SK-N-MC (cell line): ENCODE data around the gene PGLYRP3.

Experiments used
- DNase-seq: peaks from one replicate; pipeline ENCODE4 v3.0.0-alpha.2; 2011; ENCODE audit warnings: low read depth, low spot score
- H3K27ac ChIP-seq: fragments of 200-600 bp; sonication (generic); 2 replicates; pipeline ENCODE4 v1.5.1; 2016; ENCODE audit warnings: mixed run types
- H3K36me3 ChIP-seq: fragments of 200-600 bp; sonication (generic); 2 replicates; pipeline ENCODE4 v1.6.1; 2017; ENCODE audit warnings: antibody characterized with exemption, low read length, mixed read lengths; ENCODE audit not compliant: insufficient read depth
- H3K4me3 ChIP-seq: fragments of 200-600 bp; sonication (generic); 2 replicates; pipeline ENCODE4 v1.5.1; 2016
- H3K9ac ChIP-seq: fragments of 200-600 bp; sonication (generic); 2 replicates; pipeline ENCODE4 v1.8.0; 2017; ENCODE audit warnings: mixed run types, mixed read lengths; ENCODE audit not compliant: insufficient read length
- H3K9me3 ChIP-seq: fragments of 200-600 bp; sonication (generic); 2 replicates; pipeline ENCODE4 v1.6.1; 2017; ENCODE audit warnings: low read depth, mild to moderate bottlenecking, antibody characterized with exemption, low read length, moderate library complexity, mixed read lengths
- EZH2 ChIP-seq: fragments of 200-600 bp; sonication (generic); IDR thresholded peaks from one replicate; pipeline ENCODE4 v1.6.1; 2017; ENCODE audit warnings: antibody characterized with exemption
- FOXP2 ChIP-seq: optimal IDR thresholded peaks from 2 replicates; pipeline ENCODE3; 2011; ENCODE audit warnings: mild to moderate bottlenecking, moderate library complexity; ENCODE audit not compliant: insufficient read depth; ENCODE audit errors: extremely low read length, control extremely low read depth
- POLR2AphosphoS5 ChIP-seq: IDR thresholded peaks from 2 replicates; pipeline ENCODE4 v1.6.1; 2012; ENCODE audit warnings: mild to moderate bottlenecking, low read depth, low read length, borderline replicate concordance

PGLYRP3 gene

GRCh38 chr1:153344718-153345025, 31.9 kb upstream of the PGLYRP3 start:
- Histone ChIP-seq H3K27ac (no peak overlapping the region), H3K9me3 (no peaks in the 10 kb centered on the region), H3K36me3 (no peaks in the 10 kb centered on the region), H3K9ac (no peak overlapping the region), H3K4me3 (no peak overlapping the region)
- no peak for DNase-seq
- no peak for TF ChIP-seq POLR2AphosphoS5
- no peak for TF ChIP-seq FOXP2
- TF ChIP-seq EZH2 = no peak

DNA sequence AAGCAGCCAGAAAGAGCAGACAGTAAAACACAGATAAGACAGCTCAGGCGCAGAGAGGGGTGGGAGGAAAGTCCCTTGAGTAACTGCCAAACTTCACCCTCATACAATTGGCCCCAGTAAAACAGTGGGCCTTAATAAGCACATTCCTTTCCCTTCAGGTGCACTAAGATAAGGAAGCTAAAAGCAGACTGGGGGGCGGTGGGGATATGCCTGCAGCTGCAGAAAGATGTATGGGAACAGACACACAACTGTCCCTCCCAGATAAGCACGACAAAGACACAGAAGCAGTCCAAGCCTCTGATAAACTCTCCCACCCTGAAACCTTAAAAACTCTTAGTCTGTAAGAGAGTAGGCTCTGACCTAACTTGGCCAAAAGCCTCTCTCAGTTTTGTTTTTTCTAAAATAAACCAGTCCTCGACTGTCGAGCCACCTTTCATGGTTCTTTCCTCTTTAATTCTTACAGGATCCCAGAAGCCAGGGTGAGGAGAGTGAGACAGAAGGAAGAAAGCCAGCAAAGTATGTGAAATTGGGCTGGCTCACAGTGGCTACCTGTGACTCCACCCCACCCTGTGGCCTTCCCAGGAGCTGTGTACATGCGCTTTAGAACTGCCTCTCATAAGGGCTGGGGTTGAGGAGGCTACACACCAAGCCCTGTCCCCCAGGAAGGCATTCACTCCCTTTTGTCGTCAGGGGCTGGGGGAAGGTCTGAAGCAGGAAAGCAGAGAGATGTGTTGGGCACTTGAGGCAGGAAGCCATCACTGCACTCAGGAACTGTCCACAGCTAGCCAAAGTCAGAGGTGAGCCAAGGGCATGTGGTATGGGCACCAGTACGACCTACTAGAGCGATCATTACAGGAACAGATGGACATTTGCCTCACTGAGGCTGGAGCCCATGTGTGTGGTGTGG, 31.3 kb upstream of the PGLYRP3 start:
- Histone ChIP-seq H3K9me3 (no peaks in the 10 kb centered on the region), H3K9ac (no peak overlapping the region), H3K36me3 (no peaks in the 10 kb centered on the region), H3K4me3 (no peak overlapping the region), H3K27ac (no peak overlapping the region)
- no peak for DNase-seq
- TF ChIP-seq FOXP2 = no peak
- TF ChIP-seq EZH2 = no peak

DNA sequence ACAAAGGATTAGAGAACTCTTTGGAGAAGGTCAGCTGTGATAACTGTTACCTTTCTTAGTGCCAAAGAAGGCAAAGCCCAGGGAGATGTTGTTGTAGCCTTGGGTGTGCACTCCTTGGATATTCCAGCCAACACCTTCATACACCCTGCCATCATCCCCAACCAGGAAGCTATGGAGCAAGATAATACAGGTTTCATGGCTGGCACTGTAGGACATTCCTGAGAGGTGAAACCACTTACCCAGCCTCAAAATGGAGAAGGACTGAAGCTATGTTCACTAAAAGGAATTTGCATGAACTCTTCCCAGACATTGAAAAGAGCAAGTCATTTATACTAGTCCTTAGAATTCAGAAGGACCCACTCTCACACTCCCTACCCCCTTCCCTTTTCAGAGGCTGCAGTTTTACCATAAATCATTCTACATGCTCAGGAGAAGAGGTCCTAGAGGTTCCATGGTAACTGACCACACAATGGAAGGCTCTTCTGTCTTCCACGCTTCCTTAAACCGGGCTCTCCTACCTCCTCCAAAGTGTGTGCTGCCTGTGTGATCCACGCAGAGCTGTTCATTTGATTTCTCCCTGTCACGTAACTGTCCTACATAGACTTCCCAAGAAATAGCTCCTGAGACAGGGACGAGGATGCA, 30.4 kb upstream of the PGLYRP3 start:
- Histone ChIP-seq H3K9ac (no peak overlapping the region), H3K4me3 (no peak overlapping the region)
- no peak for DNase-seq

GRCh38 chr1:153342178-153342577, 29.4 kb upstream of the PGLYRP3 start:
- TF ChIP-seq POLR2AphosphoS5 (no peak), FOXP2 (no peak), EZH2 (no peak)
- Histone ChIP-seq H3K9me3 (no peaks in the 10 kb centered on the region), H3K9ac (no peak overlapping the region), H3K36me3 (no peaks in the 10 kb centered on the region), H3K27ac (no peak overlapping the region), H3K4me3 (no peak overlapping the region)
- no peak for DNase-seq

More for the DNA sequence above, 30.4 kb upstream of the PGLYRP3 start:
- no peaks in the 10 kb centered on the region for H3K36me3 ChIP-seq
- H3K9me3 ChIP-seq = no peaks in the 10 kb centered on the region
- no peak for TF ChIP-seq POLR2AphosphoS5
- no peak for TF ChIP-seq FOXP2
- no peak for TF ChIP-seq EZH2
- H3K27ac ChIP-seq = no peak overlapping the region

GRCh38 chr1:153341431-153341934, 28.7 kb upstream of the PGLYRP3 start:
- Histone ChIP-seq H3K27ac (no peak overlapping the region), H3K4me3 (no peak overlapping the region), H3K36me3 (no peaks in the 10 kb centered on the region), H3K9me3 (no peaks in the 10 kb centered on the region), H3K9ac (no peak overlapping the region)
- no peak for TF ChIP-seq POLR2AphosphoS5
- no peak for TF ChIP-seq EZH2
- TF ChIP-seq FOXP2 = no peak
- DNase-seq = no peak

DNA sequence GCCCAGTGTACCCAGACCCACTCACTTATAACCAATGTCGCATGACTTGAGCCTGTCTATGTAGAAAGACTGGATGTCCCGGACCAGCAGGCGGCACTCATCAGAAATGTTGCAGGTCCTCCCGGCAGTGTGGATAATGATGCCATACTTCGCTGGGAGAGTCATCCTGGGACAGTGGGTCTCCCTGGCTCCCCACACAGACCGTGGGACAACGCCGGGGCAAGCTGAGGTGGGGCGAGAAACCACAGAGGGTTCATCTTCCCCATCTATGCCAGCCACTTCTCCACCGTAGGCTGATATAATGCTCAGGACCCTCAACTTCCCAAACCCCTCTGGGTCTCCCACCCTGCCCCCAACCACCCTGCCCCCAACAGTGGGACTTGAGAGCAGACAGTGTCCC, 27.6 kb upstream of the PGLYRP3 start:
- H3K36me3 ChIP-seq = no peaks in the 10 kb centered on the region
- H3K9ac ChIP-seq = no peak overlapping the region
- no peak for TF ChIP-seq POLR2AphosphoS5
- TF ChIP-seq EZH2 = no peak
- TF ChIP-seq FOXP2 = no peak
- DNase-seq = no peak
- no peak overlapping the region for H3K4me3 ChIP-seq
- no peaks in the 10 kb centered on the region for H3K9me3 ChIP-seq
- H3K27ac ChIP-seq = no peak overlapping the region

DNA sequence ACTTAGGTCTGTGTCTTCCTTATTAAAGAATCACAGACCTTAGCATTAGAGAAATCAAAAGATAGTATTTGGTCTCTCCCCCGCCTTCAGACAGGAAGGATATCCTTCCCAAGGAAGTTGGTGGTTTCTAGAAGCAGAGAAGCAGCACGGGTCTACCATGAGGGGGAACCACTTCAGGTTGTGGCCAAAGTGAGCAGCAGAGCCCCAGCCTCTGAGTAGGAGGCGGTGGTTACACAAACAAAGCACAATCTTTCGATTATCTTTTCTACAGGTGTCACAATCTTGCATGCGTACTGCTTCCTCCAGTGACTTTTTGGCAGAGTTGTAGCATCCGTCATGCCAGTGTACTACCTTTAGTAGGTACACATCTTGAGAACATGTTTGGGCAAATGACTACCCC, 27.1 kb upstream of the PGLYRP3 start:
- DNase-seq = no peak
- H3K9me3 ChIP-seq = no peaks in the 10 kb centered on the region

GRCh38 chr1:153337980-153338853, 25.5 kb upstream of the PGLYRP3 start:
- no peak for TF ChIP-seq FOXP2
- H3K36me3 ChIP-seq = no peaks in the 10 kb centered on the region
- no peak overlapping the region for H3K27ac ChIP-seq
- H3K9ac ChIP-seq = no peak overlapping the region
- DNase-seq = no peak
- H3K4me3 ChIP-seq = no peak overlapping the region
- H3K9me3 ChIP-seq = no peaks in the 10 kb centered on the region

More for the DNA sequence above, 27.1 kb upstream of the PGLYRP3 start:
- Histone ChIP-seq H3K4me3 (no peak overlapping the region), H3K36me3 (no peaks in the 10 kb centered on the region), H3K27ac (no peak overlapping the region), H3K9ac (no peak overlapping the region)
- no peak for TF ChIP-seq FOXP2
- no peak for TF ChIP-seq POLR2AphosphoS5
- no peak for TF ChIP-seq EZH2
